Muscle layer of duodenum (tissue), 2 donors: ENCODE results near the gene CEP192.

Experiments used
- H3K27ac ChIP-seq: one replicate; pipeline ENCODE4 v1.7.0; 2013; ENCODE audit warnings: mild to moderate bottlenecking, low read length
- H3K27me3 ChIP-seq: one replicate; pipeline ENCODE4 v1.7.0; 2013; ENCODE audit warnings: low read depth, mild to moderate bottlenecking, control low read depth, low read length
- H3K36me3 ChIP-seq, 2 donors: one replicate each; pipeline ENCODE4 v1.7.0; 2013; ENCODE audit warnings: low read length in 2 of 2, control low read depth in 1 of 2, mild to moderate bottlenecking in 1 of 2; ENCODE audit not compliant: insufficient read depth in 2 of 2, control insufficient read depth in 1 of 2
- H3K4me1 ChIP-seq, 2 donors: one replicate each; pipeline ENCODE4 v1.7.0; 2013; ENCODE audit warnings: low read length in 2 of 2, mild to moderate bottlenecking in 2 of 2, control low read depth in 1 of 2, moderate library complexity in 1 of 2; ENCODE audit not compliant: insufficient read depth in 2 of 2, control insufficient read depth in 1 of 2
- H3K4me3 ChIP-seq, 2 donors: one replicate each; pipeline ENCODE4 v1.7.0; 2013; ENCODE audit warnings: low read length in 2 of 2, low read depth in 1 of 2, mild to moderate bottlenecking in 1 of 2
- H3K9me3 ChIP-seq, 2 donors: one replicate each; pipeline ENCODE4 v1.7.0; 2013; ENCODE audit warnings: low read length in 2 of 2, control low read depth in 1 of 2, mild to moderate bottlenecking in 1 of 2; ENCODE audit not compliant: control insufficient read depth in 1 of 2
- donor health status: healthy.

CEP192 gene

DNA sequence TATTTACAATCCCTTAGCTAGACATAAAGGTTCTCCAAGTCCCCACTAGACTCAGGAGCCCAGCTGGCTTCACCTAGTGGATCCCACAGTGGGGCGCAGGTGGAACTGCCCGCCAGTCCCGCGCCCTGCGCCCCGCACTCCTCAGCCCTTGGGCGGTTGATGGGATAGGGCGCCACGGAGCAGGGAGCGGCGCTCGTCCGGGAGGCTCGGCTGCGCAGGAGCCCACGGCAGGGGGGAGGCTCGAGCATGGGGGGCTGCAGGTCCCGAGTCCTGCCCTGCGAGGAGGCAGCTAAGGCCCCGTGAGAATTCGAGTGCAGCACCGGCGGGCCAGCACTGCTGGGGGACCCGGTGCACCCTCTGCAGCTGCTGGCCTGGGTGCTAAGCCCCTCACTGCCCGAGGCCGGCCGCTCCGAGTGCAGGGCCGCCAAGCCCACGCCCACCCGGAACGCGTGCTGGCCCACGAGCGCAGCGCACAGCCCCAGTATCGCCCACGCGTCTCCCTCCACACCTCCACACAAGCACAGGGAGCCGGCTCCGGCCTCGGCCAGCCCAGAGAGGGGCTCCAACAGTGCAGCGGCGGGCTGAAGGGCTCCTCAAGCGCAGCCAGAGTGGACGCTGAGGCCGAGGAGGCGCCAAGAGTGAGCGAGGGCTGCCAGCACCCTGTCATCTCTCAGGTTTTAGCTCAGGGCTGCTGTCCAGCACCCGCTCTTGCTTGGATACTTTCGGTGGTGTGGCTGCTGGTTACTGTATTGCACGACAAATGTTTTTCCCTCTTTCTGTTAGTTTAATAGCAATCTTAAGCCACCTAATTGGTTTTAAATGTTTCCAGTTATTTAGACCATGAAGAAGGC, 143.6 kb downstream of the CEP192 start:
- Histone ChIP-seq H3K36me3 (no peaks in the 10 kb centered on the region), H3K9me3 (no peaks in the 10 kb centered on the region), H3K27me3 (no peaks in the 10 kb centered on the region), H3K27ac (no peak overlapping the region), H3K4me1 (peaks cover 0 to 17% of the 10 kb centered on the region in 2 donors), H3K4me3 (no peak overlapping the region)

DNA sequence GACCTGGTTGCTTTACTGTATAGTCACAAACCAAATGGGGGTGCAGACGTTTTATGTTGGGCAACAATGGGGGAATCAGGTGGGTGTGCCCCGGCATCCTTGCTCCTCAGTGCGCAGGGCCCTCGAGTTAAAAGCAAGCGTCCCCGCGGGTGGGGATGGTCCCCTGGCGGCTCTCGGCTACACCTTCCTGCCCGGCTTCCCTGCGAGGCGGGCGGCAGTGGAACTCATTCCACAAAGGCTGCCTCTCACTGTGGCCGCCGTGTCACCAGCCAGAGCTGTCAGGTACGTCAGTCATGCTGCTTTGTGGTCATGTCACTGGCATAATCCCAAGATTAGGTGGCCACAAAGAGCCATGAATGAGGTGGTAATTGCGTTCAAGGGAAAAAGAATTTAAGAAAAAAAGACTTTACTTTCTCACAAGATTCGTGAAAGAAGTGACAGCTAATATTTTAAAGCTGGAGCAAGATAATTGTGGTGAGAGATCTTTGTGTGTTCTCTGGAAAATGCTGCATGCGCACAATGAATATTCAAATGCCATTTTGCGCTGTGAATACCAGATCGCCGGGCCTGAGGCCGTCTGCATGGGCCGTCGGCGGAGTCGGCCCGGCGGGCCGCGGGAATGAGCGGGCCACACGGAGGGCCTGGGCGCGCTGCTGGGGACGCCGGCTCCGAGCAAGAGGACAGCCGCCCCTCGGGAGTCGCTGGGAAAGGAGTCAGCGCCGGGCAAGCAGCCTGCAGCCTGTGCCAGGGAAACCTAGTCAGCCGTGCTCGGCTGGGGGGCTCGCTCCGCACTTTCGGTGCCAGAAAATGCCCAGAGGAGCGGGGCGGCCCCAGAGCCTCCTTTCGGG, 145.1 kb downstream of the CEP192 start:
- no peak overlapping the region for H3K27ac ChIP-seq
- H3K4me3 ChIP-seq: peak overlapping the region; percentile 74 to 76
- H3K36me3 ChIP-seq: no peaks in the 10 kb centered on the region
- no peaks in the 10 kb centered on the region for H3K9me3 ChIP-seq
- H3K4me1 ChIP-seq: peaks cover 0 to 17% of the 10 kb centered on the region in 2 donors
- no peaks in the 10 kb centered on the region for H3K27me3 ChIP-seq

DNA sequence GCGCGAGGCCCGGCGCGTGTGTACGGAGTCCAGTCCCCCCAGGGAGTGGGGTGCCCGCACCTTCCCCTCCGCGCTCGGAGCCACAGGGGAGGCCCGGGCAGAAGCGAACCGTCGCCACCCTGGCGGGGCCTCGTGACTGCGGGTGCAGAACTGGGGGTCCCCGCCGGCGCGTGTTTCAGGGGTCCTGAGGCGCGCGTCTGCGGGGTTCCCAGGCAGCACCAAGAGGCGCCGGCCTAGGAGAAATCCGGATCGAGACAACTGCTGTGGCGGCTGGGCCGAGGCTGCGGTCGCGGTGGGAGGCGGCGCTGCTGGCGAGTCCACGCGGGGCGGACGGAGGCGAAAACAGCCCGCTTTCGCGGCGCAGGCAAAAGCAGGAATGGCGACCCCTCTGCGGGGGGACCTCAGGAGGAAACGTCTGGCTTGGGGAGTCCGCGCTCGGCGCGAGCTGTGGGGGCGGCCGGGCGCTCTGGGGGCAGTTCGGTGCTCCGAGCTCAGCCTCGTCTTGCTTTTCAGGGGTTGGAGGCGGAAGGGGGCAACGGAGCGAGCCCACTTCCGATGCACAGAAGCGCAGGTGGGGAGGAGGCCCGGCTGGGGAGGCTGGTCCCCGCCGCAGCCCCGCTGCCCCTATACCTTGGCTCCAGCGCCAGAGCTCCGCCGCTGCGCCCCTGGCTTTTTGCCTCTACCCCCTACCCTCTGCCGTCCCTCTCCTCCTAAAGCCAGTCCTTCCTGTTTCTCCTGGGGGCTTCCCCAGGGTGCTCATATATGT, 145.9 kb downstream of the CEP192 start:
- Histone ChIP-seq H3K4me3 (peak overlapping the region; percentile 74 to 76), H3K27me3 (no peaks in the 10 kb centered on the region), H3K27ac (peak overlapping the region; percentile 86), H3K36me3 (no peaks in the 10 kb centered on the region), H3K4me1 (peaks cover 0 to 17% of the 10 kb centered on the region in 2 donors), H3K9me3 (no peaks in the 10 kb centered on the region)

DNA sequence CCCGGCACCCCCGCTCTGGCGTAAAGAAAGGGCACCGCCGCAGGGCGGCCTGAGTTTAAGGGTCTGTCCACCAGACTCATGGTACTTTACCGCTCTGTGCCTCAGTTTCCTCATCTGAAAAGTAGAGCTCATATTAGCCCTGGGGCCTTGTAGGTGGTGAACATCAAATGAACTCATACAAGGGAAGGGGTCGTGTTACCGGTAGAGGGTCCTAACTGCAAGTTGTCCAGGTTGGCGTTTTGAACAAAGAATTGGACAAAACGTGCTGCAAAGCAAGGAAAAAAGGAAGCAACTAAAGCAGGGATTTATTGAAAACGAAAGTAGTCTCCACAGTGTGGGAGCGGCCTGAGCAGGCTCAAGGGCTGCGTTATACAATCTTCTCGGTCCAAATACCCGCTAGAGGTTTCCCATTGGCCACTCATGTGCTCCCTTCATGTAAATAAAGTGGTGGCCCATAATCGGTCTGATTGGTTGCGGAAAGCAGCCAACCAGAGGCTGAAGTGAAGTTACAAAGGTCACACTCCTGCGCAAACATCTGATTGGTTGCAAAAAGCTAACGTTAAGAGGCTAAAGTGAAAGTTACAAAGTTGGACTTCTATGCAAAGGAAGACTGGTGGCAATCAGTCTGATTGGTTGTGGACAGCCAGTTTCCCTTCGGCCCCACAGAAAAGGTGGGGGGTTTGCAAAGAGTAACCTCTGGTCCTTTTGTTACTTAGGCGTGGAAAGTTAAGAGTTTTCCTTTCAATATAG, 146.7 kb downstream of the CEP192 start:
- peaks cover 0 to 17% of the 10 kb centered on the region in 2 donors for H3K4me1 ChIP-seq
- peak overlapping the region; percentile 86 for H3K27ac ChIP-seq
- no peaks in the 10 kb centered on the region for H3K36me3 ChIP-seq
- H3K27me3 ChIP-seq: no peaks in the 10 kb centered on the region
- no peaks in the 10 kb centered on the region for H3K9me3 ChIP-seq
- peak overlapping the region; percentile 74 to 76 for H3K4me3 ChIP-seq

DNA sequence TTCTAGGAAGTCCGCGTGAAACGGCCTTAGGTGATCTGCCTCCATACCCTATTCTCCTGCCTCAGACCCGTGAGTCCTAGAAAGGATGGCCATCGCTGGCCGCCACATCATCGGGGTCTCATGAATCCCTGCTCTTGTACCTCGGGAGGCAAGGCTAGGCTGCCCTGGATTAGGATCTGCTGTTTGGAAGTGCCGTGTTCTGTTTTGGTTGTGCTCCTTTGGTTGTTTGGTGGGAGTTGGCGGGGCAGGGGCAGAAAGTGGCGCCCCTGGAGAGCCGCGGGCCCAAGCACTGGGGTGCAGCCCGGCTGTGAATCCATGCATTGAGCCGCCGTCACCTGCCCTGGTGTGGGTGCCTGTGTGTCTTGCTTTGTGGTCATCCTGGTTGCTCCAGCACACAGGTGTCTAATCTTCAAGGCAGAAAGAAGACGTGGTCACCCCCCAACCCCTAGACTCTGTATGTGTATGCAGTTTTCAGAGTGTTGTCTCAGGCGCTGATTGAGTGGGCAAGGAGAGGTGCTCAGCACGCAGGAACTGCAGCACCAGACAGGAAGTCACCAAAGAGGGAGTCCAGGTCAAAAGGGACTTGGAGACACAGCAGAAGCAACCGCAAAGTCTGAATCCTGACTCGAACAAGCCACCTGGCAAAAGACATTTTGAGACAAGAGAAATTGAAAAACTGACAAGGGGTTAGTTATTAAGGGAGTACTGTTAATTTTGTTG, 147.4 kb downstream of the CEP192 start:
- peaks cover 0 to 17% of the 10 kb centered on the region in 2 donors for H3K4me1 ChIP-seq
- H3K36me3 ChIP-seq: no peaks in the 10 kb centered on the region
- peak overlapping the region in 1 of 2 donors; percentile 76 for H3K4me3 ChIP-seq
- H3K27ac ChIP-seq: no peak overlapping the region
- H3K27me3 ChIP-seq: no peaks in the 10 kb centered on the region
- peaks cover 0 to 2% of the 10 kb centered on the region in 2 donors for H3K9me3 ChIP-seq

DNA sequence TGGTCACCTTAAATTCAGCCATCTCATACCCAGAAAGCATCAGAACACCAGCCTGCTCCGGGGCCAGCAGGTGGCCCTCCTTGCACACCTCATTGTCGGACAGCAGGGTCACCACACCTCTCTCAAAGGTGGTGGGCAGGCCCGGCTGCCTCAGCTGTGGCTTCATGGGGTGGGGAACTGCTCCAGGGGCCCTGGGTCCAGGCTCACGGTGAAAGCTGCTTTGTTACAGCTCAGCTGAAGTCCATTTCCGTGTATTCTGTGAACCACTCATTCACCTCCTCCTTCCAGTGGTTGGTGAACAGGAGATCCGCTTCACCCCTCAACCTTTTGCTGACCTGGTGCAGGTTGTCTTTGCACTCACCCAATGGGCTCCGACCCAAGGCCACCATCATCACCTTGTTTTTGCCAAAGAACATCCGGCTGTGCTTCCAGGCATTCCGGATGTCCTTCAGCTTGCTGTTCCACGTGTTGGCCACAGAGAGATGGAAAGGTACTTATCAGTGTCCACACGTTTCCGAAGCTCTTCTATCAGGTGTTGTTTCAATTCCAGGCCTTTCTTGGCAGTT, 148.8 kb downstream of the CEP192 start:
- Histone ChIP-seq H3K27me3 (no peaks in the 10 kb centered on the region), H3K27ac (no peak overlapping the region), H3K4me1 (peaks cover 0 to 17% of the 10 kb centered on the region in 2 donors), H3K36me3 (no peaks in the 10 kb centered on the region), H3K9me3 (peaks cover 11 to 14% of the 10 kb centered on the region in 2 donors), H3K4me3 (no peak overlapping the region)

DNA sequence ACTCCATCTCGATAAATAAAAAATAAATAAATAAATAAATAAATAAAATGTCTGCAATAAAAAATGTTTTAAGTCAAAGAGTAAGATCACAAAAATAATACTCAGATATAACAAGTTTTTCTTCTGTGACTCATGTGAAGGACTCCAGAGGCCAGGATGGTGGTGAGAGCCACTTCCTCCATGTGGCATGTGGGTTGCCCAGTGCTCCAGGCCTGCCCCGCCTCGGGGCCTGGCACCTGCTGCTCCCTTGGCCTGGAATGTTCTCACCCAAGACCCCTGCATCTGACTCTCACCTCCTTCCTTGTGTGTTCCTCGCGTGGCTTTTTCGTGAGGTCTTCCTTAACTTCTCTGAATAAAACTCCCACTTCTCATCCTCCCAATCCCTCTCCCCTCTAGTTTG, 150.0 kb downstream of the CEP192 start:
- Histone ChIP-seq H3K4me1 (peaks cover 0 to 12% of the 10 kb centered on the region in 2 donors), H3K4me3 (no peak overlapping the region), H3K27me3 (no peaks in the 10 kb centered on the region), H3K36me3 (no peaks in the 10 kb centered on the region), H3K9me3 (peaks cover 13 to 15% of the 10 kb centered on the region in 2 donors), H3K27ac (no peak overlapping the region)

DNA sequence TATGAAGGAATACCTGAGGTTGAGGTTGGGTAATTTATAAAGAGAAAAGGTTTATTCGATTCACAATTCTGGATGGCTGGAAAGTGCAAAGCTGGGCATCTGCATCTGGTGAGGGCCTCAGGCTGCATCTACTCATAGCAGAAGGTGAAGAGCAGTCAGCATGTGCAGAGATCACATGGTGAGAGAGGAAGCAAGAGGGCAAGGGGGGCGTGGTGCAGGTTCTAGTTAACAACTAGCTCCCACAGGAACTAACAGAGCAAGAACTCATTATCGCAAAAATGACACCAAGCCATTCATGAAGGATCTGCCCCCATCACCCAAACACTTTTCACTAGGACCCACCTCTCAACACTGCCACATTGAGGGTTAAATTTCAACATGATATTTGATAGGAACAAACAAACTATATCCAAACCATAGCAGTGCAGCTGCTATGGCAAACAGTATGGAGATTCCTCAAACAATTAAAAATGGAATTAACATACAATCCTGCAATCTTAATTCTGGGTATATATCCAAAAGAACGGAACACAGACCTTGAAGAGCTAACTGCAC, 154.6 kb downstream of the CEP192 start:
- Histone ChIP-seq H3K4me3 (no peak overlapping the region), H3K27me3 (no peaks in the 10 kb centered on the region), H3K9me3 (peaks cover 13 to 15% of the 10 kb centered on the region in 2 donors), H3K36me3 (no peaks in the 10 kb centered on the region), H3K27ac (no peak overlapping the region), H3K4me1 (no peaks in the 10 kb centered on the region)

DNA sequence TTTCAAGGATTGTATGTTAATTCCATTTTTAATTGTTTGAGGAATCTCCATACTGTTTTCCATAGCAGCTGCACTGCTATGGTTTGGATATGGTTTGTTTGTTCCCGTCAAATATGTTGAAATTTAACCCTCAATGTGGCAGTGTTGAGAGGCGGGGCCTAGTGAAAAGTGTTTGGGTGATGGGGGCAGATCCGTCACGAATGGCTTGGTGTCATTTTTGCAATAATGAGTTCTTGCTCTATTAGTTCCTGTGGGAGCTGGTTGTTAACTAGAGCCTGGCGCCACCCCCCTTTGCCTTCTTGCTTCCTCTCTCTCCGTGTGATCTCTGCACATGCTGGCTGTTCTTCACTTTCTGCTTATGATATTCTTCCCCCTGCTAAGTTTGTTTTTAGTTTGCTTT, 156.0 kb downstream of the CEP192 start:
- peaks cover 13 to 15% of the 10 kb centered on the region in 2 donors for H3K9me3 ChIP-seq
- no peaks in the 10 kb centered on the region for H3K27me3 ChIP-seq
- H3K27ac ChIP-seq: no peak overlapping the region
- H3K4me3 ChIP-seq: no peak overlapping the region
- H3K4me1 ChIP-seq: no peaks in the 10 kb centered on the region
- no peaks in the 10 kb centered on the region for H3K36me3 ChIP-seq

DNA sequence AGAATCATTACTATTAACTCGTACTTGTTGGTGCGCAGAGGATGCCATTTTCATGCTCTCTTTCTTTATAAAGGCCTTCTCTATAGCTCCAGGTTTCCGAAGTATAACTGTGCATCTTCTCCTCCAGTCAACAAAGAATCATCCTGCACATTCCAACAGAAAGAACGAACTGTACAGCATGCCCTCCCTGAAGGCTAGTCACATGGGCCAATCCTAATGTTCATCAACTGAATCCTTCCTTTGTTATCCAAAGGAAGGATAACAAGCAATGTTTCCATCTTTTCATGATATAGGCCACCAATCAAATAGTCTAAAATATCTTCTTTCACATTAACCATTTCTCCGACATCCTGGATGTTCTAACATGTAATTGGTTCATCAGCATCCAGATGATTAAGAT, 160.5 kb downstream of the CEP192 start:
- Histone ChIP-seq H3K27ac (no peak overlapping the region), H3K4me1 (no peaks in the 10 kb centered on the region), H3K9me3 (peaks cover 0 to 6% of the 10 kb centered on the region in 2 donors), H3K27me3 (no peaks in the 10 kb centered on the region), H3K4me3 (no peak overlapping the region), H3K36me3 (no peaks in the 10 kb centered on the region)
